ENCODE data around the gene PRPF19.

DNA sequence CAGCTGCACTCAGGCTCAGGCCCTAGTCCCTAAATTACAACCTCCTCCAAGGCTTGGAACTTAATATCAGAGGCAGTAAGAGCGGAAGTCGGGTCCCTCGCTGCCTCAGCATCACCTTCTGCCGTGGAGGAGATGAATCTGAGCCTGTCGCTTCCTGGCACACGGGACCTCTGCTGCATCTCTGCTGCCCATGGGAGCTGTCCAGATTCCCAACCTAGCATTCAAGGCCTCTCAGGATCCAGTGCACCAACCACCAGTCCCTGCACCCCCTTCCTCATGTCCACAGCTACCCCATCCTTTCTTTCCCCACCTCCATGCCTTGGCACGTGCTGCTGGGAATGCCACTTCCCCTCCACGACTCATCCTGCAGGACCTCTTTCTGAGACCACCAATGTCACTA is 48.1 kb downstream of the PRPF19 start:
- TF ChIP-seq, protein P1, sequence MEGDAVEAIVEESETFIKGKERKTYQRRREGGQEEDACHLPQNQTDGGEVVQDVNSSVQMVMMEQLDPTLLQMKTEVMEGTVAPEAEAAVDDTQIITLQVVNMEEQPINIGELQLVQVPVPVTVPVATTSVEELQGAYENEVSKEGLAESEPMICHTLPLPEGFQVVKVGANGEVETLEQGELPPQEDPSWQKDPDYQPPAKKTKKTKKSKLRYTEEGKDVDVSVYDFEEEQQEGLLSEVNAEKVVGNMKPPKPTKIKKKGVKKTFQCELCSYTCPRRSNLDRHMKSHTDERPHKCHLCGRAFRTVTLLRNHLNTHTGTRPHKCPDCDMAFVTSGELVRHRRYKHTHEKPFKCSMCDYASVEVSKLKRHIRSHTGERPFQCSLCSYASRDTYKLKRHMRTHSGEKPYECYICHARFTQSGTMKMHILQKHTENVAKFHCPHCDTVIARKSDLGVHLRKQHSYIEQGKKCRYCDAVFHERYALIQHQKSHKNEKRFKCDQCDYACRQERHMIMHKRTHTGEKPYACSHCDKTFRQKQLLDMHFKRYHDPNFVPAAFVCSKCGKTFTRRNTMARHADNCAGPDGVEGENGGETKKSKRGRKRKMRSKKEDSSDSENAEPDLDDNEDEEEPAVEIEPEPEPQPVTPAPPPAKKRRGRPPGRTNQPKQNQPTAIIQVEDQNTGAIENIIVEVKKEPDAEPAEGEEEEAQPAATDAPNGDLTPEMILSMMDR (IDR thresholded peaks at IDR 0.05; ENCODE audit: poor library complexity, severe bottlenecking) = no peak
- no peak for TF ChIP-seq EZH2 (IDR thresholded peaks at IDR 0.05; ENCODE audit: borderline replicate concordance, insufficient read depth, low read length, poor library complexity, severe bottlenecking)
- TF ChIP-seq POLR2AphosphoS5 (IDR thresholded peaks at IDR 0.05) = no peak
- TF ChIP-seq TAF1 (IDR thresholded peaks at IDR 0.05; ENCODE audit: low read depth) = no peak
- TF ChIP-seq, protein P2, sequence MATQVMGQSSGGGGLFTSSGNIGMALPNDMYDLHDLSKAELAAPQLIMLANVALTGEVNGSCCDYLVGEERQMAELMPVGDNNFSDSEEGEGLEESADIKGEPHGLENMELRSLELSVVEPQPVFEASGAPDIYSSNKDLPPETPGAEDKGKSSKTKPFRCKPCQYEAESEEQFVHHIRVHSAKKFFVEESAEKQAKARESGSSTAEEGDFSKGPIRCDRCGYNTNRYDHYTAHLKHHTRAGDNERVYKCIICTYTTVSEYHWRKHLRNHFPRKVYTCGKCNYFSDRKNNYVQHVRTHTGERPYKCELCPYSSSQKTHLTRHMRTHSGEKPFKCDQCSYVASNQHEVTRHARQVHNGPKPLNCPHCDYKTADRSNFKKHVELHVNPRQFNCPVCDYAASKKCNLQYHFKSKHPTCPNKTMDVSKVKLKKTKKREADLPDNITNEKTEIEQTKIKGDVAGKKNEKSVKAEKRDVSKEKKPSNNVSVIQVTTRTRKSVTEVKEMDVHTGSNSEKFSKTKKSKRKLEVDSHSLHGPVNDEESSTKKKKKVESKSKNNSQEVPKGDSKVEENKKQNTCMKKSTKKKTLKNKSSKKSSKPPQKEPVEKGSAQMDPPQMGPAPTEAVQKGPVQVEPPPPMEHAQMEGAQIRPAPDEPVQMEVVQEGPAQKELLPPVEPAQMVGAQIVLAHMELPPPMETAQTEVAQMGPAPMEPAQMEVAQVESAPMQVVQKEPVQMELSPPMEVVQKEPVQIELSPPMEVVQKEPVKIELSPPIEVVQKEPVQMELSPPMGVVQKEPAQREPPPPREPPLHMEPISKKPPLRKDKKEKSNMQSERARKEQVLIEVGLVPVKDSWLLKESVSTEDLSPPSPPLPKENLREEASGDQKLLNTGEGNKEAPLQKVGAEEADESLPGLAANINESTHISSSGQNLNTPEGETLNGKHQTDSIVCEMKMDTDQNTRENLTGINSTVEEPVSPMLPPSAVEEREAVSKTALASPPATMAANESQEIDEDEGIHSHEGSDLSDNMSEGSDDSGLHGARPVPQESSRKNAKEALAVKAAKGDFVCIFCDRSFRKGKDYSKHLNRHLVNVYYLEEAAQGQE (IDR thresholded peaks at IDR 0.05; ENCODE audit: borderline replicate concordance) = no peak
- TF ChIP-seq RAD21 (conservative IDR thresholded peaks at IDR 0.05) = no peak

All from neural cell (in vitro differentiated cells).